ENCODE measurements around the gene NDOR1. TPM values are rescaled to one million over a fixed set of nuclear protein-coding genes. Genes with fewer than 3 reads are reported as not detected.

NDOR1 gene
- total RNA-seq, 1 donor from 2014 or later = 2.6 TPM

- no peaks in the 10 kb centered on the region for H3K36me3 ChIP-seq (ENCODE audit: control insufficient read depth, insufficient read depth, low read length)
- DNase-seq (ENCODE audit: low read depth) = no peak
- H3K4me3 ChIP-seq (ENCODE audit: low read depth, low read length) = no peak overlapping the region
- no peak for TF ChIP-seq CTCF (IDR thresholded peaks at IDR 0.05; ENCODE audit: insufficient read depth, low read length, severe bottlenecking)
- peaks cover 2% of the 10 kb centered on the region for H3K27me3 ChIP-seq (ENCODE audit: control insufficient read depth, insufficient read depth, low read length)
- no peak for FAIRE-seq
These were observed 27.0 kb downstream of the NDOR1 start for GRCh38 chr9:137232510-137232909.

- Histone ChIP-seq H3K36me3 (ENCODE audit: control insufficient read depth, insufficient read depth, low read length) (no peaks in the 10 kb centered on the region), H3K4me3 (ENCODE audit: low read depth, low read length) (no peak overlapping the region), H3K27me3 (ENCODE audit: control insufficient read depth, insufficient read depth, low read length) (peaks cover 2% of the 10 kb centered on the region)
- FAIRE-seq (no peak), DNase-seq (ENCODE audit: low read depth) (no peak)
- no peak for TF ChIP-seq CTCF (IDR thresholded peaks at IDR 0.05; ENCODE audit: insufficient read depth, low read length, severe bottlenecking)
These were observed 27.9 kb downstream of the NDOR1 start for GRCh38 chr9:137233143-137233980.

DNA sequence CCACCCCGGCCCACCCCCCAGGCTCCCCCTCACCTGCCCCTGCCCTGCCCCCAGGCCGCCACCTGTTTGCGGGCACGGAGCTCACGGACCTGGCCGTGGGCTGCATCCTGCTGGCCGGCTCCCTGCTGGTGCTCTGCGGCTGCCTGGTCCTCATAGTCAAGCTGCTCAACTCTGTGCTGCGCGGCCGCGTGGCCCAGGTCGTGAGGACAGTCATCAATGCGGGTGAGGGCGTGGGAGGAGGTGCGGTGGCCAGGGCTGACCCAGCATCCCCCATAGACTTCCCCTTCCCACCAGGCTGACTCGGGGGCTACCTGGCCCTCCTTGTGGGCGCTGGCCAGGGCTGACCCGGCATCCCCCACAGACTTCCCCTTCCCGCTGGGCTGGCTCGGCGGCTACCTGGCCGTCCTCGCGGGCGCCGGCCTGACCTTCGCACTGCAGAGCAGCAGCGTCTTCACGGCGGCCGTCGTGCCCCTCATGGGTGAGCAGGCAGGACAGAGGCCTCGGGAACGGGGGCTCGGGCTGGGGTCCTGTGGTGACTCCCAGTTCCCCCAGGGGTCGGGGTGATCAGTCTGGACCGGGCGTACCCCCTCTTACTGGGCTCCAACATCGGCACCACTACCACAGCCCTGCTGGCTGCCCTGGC lies 28.7 kb downstream of the NDOR1 start:
- Histone ChIP-seq H3K27me3 (ENCODE audit: control insufficient read depth, insufficient read depth, low read length) (peaks cover 2% of the 10 kb centered on the region), H3K36me3 (ENCODE audit: control insufficient read depth, insufficient read depth, low read length) (no peaks in the 10 kb centered on the region), H3K4me3 (ENCODE audit: low read depth, low read length) (no peak overlapping the region)
- DNase-seq (ENCODE audit: low read depth) (no peak), FAIRE-seq (no peak)
- no peak for TF ChIP-seq CTCF (IDR thresholded peaks at IDR 0.05; ENCODE audit: insufficient read depth, low read length, severe bottlenecking)

- Histone ChIP-seq H3K27me3 (ENCODE audit: control insufficient read depth, insufficient read depth, low read length) (peaks cover 2% of the 10 kb centered on the region), H3K36me3 (ENCODE audit: control insufficient read depth, insufficient read depth, low read length) (no peaks in the 10 kb centered on the region), H3K4me3 (ENCODE audit: low read depth, low read length) (no peak overlapping the region)
- TF ChIP-seq CTCF (IDR thresholded peaks at IDR 0.05; ENCODE audit: insufficient read depth, low read length, severe bottlenecking) = no peak
- DNase-seq (ENCODE audit: low read depth) (no peak), FAIRE-seq (no peak)
These were observed 29.4 kb downstream of the NDOR1 start for GRCh38 chr9:137234758-137235423.

DNA sequence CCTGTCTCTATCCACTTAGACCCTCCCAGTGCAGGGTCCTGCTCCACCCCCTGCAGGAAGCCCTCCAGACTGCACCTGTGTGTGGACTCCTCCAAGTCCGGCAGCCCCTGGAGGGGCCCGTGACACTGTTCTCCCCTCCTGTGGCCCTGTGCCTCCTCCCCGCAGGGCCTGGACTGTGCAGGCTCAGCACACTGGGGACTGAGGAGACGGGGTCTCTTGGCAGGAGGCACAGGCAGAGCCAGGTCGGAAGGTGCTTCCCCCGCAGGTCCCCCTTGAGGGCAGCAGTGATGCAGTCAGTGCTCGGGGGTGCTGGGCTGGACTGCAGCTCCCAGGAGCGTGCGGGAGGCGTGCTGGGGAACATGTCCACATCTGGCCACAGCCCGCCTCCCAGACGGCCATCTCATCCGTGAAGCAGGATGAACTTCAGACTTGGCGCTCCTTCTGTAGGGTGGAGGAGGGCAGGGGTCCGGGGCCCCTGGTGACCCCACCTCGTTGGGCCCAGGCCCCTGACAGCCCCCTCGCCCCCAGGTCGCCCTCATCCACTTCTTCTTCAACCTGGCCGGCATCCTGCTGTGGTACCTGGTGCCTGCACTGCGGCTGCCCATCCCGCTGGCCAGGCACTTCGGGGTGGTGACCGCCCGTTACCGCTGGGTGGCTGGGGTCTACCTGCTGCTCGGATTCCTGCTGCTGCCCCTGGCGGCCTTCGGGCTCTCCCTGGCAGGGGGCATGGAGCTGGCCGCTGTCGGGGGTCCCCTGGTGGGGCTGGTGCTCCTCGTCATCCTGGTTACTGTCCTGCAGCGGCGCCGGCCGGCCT lies 30.1 kb downstream of the NDOR1 start:
- Histone ChIP-seq H3K4me3 (ENCODE audit: low read depth, low read length) (no peak overlapping the region), H3K36me3 (ENCODE audit: control insufficient read depth, insufficient read depth, low read length) (no peaks in the 10 kb centered on the region), H3K27me3 (ENCODE audit: control insufficient read depth, insufficient read depth, low read length) (peaks cover 2% of the 10 kb centered on the region)
- no peak for TF ChIP-seq CTCF (IDR thresholded peaks at IDR 0.05; ENCODE audit: insufficient read depth, low read length, severe bottlenecking)
- DNase-seq (ENCODE audit: low read depth) (no peak), FAIRE-seq (no peak)
